ENCODE data around the gene LTB4R2. TPM values are rescaled to one million over a fixed set of nuclear protein-coding genes. Genes with fewer than 3 reads are reported as not detected.
A peak's percentile ranks its signal among the peaks of the same experiment; 100 is the strongest.

LTB4R2 gene
- polyA plus RNA-seq, 1 donor from 2014 or later = 0.97 TPM

- Mint-ChIP-seq H3K4me1 (peaks cover 27 to 39% (median 34%) of the 10 kb centered on the region in 3 donors), H3K4me3 (peak overlapping the region; percentile 87 to 99 (median 94)), H3K27me3 (no peaks in the 10 kb centered on the region), H3K9me3 (no peaks in the 10 kb centered on the region), H3K27ac (peak overlapping the region; percentile 53 to 84 (median 82)), H3K36me3 (peaks cover 6% of the 10 kb centered on the region)
Observed at GRCh38 chr14:24300326-24300980, 9.5 kb upstream of the LTB4R2 start.

GRCh38 chr14:24304019-24304387 is 5.9 kb upstream of the LTB4R2 start:
- Mint-ChIP-seq H3K4me1 (peaks cover 21 to 27% (median 27%) of the 10 kb centered on the region in 3 donors), H3K4me3 (peak overlapping the region in 1 of 4 donors; percentile 87), H3K36me3 (peaks cover 6% of the 10 kb centered on the region)

GRCh38 chr14:24307156-24307574 is 2.8 kb upstream of the LTB4R2 start:
- Mint-ChIP-seq H3K4me3 (peak overlapping the region in 1 of 4 donors; percentile 22), H3K36me3 (peaks cover 6% of the 10 kb centered on the region), H3K4me1 (peaks cover 18 to 26% (median 24%) of the 10 kb centered on the region in 3 donors), H3K9me3 (no peaks in the 10 kb centered on the region), H3K27me3 (no peaks in the 10 kb centered on the region), H3K27ac (peak overlapping the region in 1 of 3 donors; percentile 93)

More at GRCh38 chr14:24304019-24304387, 5.9 kb upstream of the LTB4R2 start:
- Mint-ChIP-seq H3K9me3 (no peaks in the 10 kb centered on the region), H3K27me3 (no peaks in the 10 kb centered on the region), H3K27ac (peak overlapping the region in 1 of 3 donors; percentile 39)

GRCh38 chr14:24307575-24308341 is 2.2 kb upstream of the LTB4R2 start, which contains the start of gene CIDEB:
TSS of gene CIDEB (minus strand) at chr14:24307977. CDS start at chr14:24307858, 119 bp downstream.
- Mint-ChIP-seq H3K27ac (peak within 1 kb of the TSS; percentile 2 to 93 (median 92)), H3K9me3 (no peaks in the 10 kb centered on the region), H3K36me3 (peaks cover 6% of the 10 kb centered on the region), H3K4me1 (peaks cover 21 to 30% (median 29%) of the 10 kb centered on the region in 3 donors), H3K27me3 (no peaks in the 10 kb centered on the region), H3K4me3 (peak within 1 kb of the TSS in 1 of 4 donors; percentile 69)

GRCh38 chr14:24308342-24309124 is 1.4 kb upstream of the LTB4R2 start:
- H3K9me3 Mint-ChIP-seq = no peaks in the 10 kb centered on the region
- H3K4me1 Mint-ChIP-seq = peaks cover 21 to 36% (median 35%) of the 10 kb centered on the region in 3 donors
- no peaks in the 10 kb centered on the region for H3K27me3 Mint-ChIP-seq
- H3K36me3 Mint-ChIP-seq = peaks cover 6% of the 10 kb centered on the region
- H3K4me3 Mint-ChIP-seq = peak overlapping the region in 1 of 4 donors; percentile 69
- peak overlapping the region; percentile 2 to 93 (median 92) for H3K27ac Mint-ChIP-seq

- no peaks in the 10 kb centered on the region for H3K9me3 Mint-ChIP-seq
- no peaks in the 10 kb centered on the region for H3K27me3 Mint-ChIP-seq
- H3K36me3 Mint-ChIP-seq = peaks cover under 1% of the 10 kb centered on the region
- H3K27ac Mint-ChIP-seq = peak overlapping the region; percentile 89 to 93 (median 92)
- peaks cover 21 to 45% (median 38%) of the 10 kb centered on the region in 3 donors for H3K4me1 Mint-ChIP-seq
- peak overlapping the region; percentile 38 to 93 (median 85) for H3K4me3 Mint-ChIP-seq
Observed at GRCh38 chr14:24310265-24310645, 315 bp downstream of the LTB4R2 start.

- Mint-ChIP-seq H3K9me3 (no peaks in the 10 kb centered on the region), H3K36me3 (no peaks in the 10 kb centered on the region), H3K27me3 (no peaks in the 10 kb centered on the region), H3K27ac (peak within 1 kb of the TSS; percentile 89 to 93 (median 92)), H3K4me3 (peak within 1 kb of the TSS; percentile 38 to 93 (median 85)), H3K4me1 (peaks cover 21 to 45% (median 38%) of the 10 kb centered on the region in 3 donors)
Observed at GRCh38 chr14:24310646-24311604, 985 bp downstream of the LTB4R2 start, which contains the start of gene LTB4R. TSS of gene LTB4R (plus strand) at chr14:24311502. CDS start at chr14:24315652, 4,150 bp downstream.

- Mint-ChIP-seq H3K27ac (peak overlapping the region; percentile 79 to 93 (median 88)), H3K36me3 (no peaks in the 10 kb centered on the region), H3K27me3 (no peaks in the 10 kb centered on the region), H3K9me3 (no peaks in the 10 kb centered on the region), H3K4me1 (peaks cover 21 to 45% (median 38%) of the 10 kb centered on the region in 3 donors), H3K4me3 (peak overlapping the region; percentile 38 to 93 (median 85))
Observed at GRCh38 chr14:24311837-24312615, 2.1 kb downstream of the LTB4R2 start.

GRCh38 chr14:24312736-24313507 is 3.0 kb downstream of the LTB4R2 start:
- H3K4me3 Mint-ChIP-seq = peak overlapping the region; percentile 9 to 82 (median 71)
- peak overlapping the region; percentile 27 to 79 (median 76) for H3K27ac Mint-ChIP-seq
- no peaks in the 10 kb centered on the region for H3K36me3 Mint-ChIP-seq
- peaks cover 19 to 43% (median 34%) of the 10 kb centered on the region in 3 donors for H3K4me1 Mint-ChIP-seq
- H3K27me3 Mint-ChIP-seq = no peaks in the 10 kb centered on the region
- no peaks in the 10 kb centered on the region for H3K9me3 Mint-ChIP-seq

- no peaks in the 10 kb centered on the region for H3K9me3 Mint-ChIP-seq
Observed at GRCh38 chr14:24313913-24314312, 4.0 kb downstream of the LTB4R2 start.

GRCh38 chr14:24314377-24315193 is 4.6 kb downstream of the LTB4R2 start:
- H3K27ac Mint-ChIP-seq = peak overlapping the region; percentile 27 to 90 (median 34)
- H3K9me3 Mint-ChIP-seq = no peaks in the 10 kb centered on the region
- peaks cover 4 to 34% (median 27%) of the 10 kb centered on the region in 3 donors for H3K4me1 Mint-ChIP-seq
- H3K4me3 Mint-ChIP-seq = peak overlapping the region in 3 of 4 donors; percentile 13 to 56 (median 31)
- H3K27me3 Mint-ChIP-seq = no peaks in the 10 kb centered on the region
- no peaks in the 10 kb centered on the region for H3K36me3 Mint-ChIP-seq

More at GRCh38 chr14:24313913-24314312, 4.0 kb downstream of the LTB4R2 start:
- peaks cover 11 to 38% (median 29%) of the 10 kb centered on the region in 3 donors for H3K4me1 Mint-ChIP-seq
- H3K27me3 Mint-ChIP-seq = no peaks in the 10 kb centered on the region
- no peaks in the 10 kb centered on the region for H3K36me3 Mint-ChIP-seq
- peak overlapping the region in 2 of 3 donors; percentile 27 to 79 for H3K27ac Mint-ChIP-seq
- peak overlapping the region in 3 of 4 donors; percentile 6 to 28 (median 13) for H3K4me3 Mint-ChIP-seq

All from IgD-negative memory B cell (primary cell).